B cell (primary cell): ENCODE results near the gene ZNF212. TPM values are rescaled to one million over a fixed set of nuclear protein-coding genes. Genes with fewer than 3 reads are reported as not detected.

Experiments
- ATAC-seq: fragments of 200-7000 bp; cut with Tn5 transposase; one replicate; pipeline ENCODE4 v1.10.0; 2021; ENCODE audit warnings: low read depth, mild to moderate bottlenecking, moderate number of reproducible peaks, moderate library complexity
- CTCF ChIA-PET: fragments of 350-600 bp; sonication (Branson Sonifier 250); formaldehyde crosslinking; loops from one replicate; lab custom pipeline; 2021; ENCODE audit warnings: antibody characterized with exemption, inconsistent platforms; lab: Charles Lee
- POLR2A ChIA-PET: fragments of 350-600 bp; sonication (Branson Sonifier 250); formaldehyde crosslinking; loops from one replicate; lab custom pipeline; 2021; ENCODE audit warnings: antibody characterized with exemption; lab: Charles Lee
- DNase-seq: peaks from one replicate; pipeline ENCODE4 v3.0.0; 2013
- H2AFZ ChIP-seq: 2 replicates; pipeline ENCODE4 v1.6.1; 2012; ENCODE audit warnings: mild to moderate bottlenecking, low read depth, low read length; ENCODE audit not compliant: insufficient read depth, poor library complexity, severe bottlenecking
- H3K27ac ChIP-seq, 2 donors: 1 replicate in 1 of 2; 2 replicates in 1 of 2; pipeline ENCODE4 v1.5.1; 2012 to 2013; ENCODE audit warnings: low read length in 2 of 2, mild to moderate bottlenecking in 2 of 2, moderate library complexity in 1 of 2
- H3K27me3 ChIP-seq, 4 experiments: fragments of 200-600 bp in 1 of 4; sonication (generic) in 1 of 4; replicated peaks in 1 of 4; 1 replicate in 2 of 4; 2 replicates in 2 of 4; pipeline versions ENCODE4 v1.6.1 to v1.7.0; 2013 to 2016; ENCODE audit warnings: low read length in 3 of 4, mild to moderate bottlenecking in 2 of 4, mixed read lengths in 1 of 4, moderate library complexity in 1 of 4; ENCODE audit not compliant: insufficient read depth in 4 of 4, control insufficient read depth in 3 of 4; ENCODE audit errors: control extremely low read depth in 1 of 4
- H3K36me3 ChIP-seq, 2 experiments: replicated peaks in 1 of 2; 1 replicate in 1 of 2; 2 replicates in 1 of 2; pipeline versions ENCODE4 v1.6.1 to v1.7.1; 2013; ENCODE audit warnings: low read length in 1 of 2; ENCODE audit not compliant: insufficient read depth in 2 of 2, control insufficient read depth in 1 of 2; ENCODE audit errors: control extremely low read depth in 1 of 2, extremely low read depth in 1 of 2
- H3K4me1 ChIP-seq, 2 donors: fragments of 200-600 bp in 1 of 2; sonication (generic) in 1 of 2; 1 replicate in 1 of 2; 2 replicates in 1 of 2; pipeline versions ENCODE4 v1.5.1 to v1.6.1; 2013 to 2017; ENCODE audit warnings: low read length in 2 of 2; ENCODE audit not compliant: control insufficient read depth in 2 of 2, insufficient read depth in 2 of 2
- H3K4me2 ChIP-seq: replicated peaks from 2 replicates; pipeline ENCODE3; 2012; ENCODE audit warnings: mild to moderate bottlenecking, low read depth, low read length; ENCODE audit not compliant: poor library complexity, severe bottlenecking
- H3K4me3 ChIP-seq, 5 experiments: fragments of 200-600 bp in 1 of 5; sonication (generic) in 1 of 5; 1 replicate in 3 of 5; 2 replicates in 2 of 5; pipeline versions ENCODE4 v1.5.1 to v1.7.0; 2011 to 2016; ENCODE audit warnings: low read length in 4 of 5, mild to moderate bottlenecking in 4 of 5, low read depth in 2 of 5, control low read depth in 1 of 5, moderate library complexity in 1 of 5; ENCODE audit not compliant: insufficient read depth in 1 of 5; ENCODE audit errors: control extremely low read depth in 1 of 5, extremely low read depth in 1 of 5
- H3K79me2 ChIP-seq: fragments of 200-600 bp; sonication (generic); one replicate; pipeline ENCODE4 v1.6.0; 2016; ENCODE audit warnings: low read length; ENCODE audit not compliant: control insufficient read depth, insufficient read depth
- H3K9ac ChIP-seq: fragments of 200-600 bp; sonication (generic); 2 replicates; pipeline ENCODE4 v1.6.1; 2017; ENCODE audit warnings: mild to moderate bottlenecking, low read length, moderate library complexity
- H3K9me3 ChIP-seq, 3 donors: one replicate each; pipeline versions ENCODE4 v1.6.1 to v1.7.1; 2013; ENCODE audit warnings: low read length in 2 of 3; ENCODE audit not compliant: control insufficient read depth in 2 of 3, insufficient read depth in 1 of 3; ENCODE audit errors: control extremely low read depth in 1 of 3
- H4K20me1 ChIP-seq: 2 replicates; pipeline ENCODE4 v1.6.0; 2012; ENCODE audit warnings: mild to moderate bottlenecking, low read length; ENCODE audit not compliant: insufficient read depth, control insufficient read depth, poor library complexity, severe bottlenecking
- H3K27ac Mint-ChIP-seq: one replicate; pipeline ENCODE4 v1.8.0; 2021; ENCODE audit warnings: mixed read lengths
- H3K27me3 Mint-ChIP-seq: one replicate; pipeline ENCODE4 v1.8.0; 2021; ENCODE audit warnings: mixed read lengths
- H3K4me1 Mint-ChIP-seq: one replicate; pipeline ENCODE4 v1.8.0; 2021; ENCODE audit warnings: mixed read lengths
- H3K4me3 Mint-ChIP-seq: one replicate; pipeline ENCODE4 v1.8.0; 2021; ENCODE audit warnings: mixed read lengths
- H3K9me3 Mint-ChIP-seq: one replicate; pipeline ENCODE4 v1.8.0; 2022; ENCODE audit warnings: mixed read lengths; ENCODE audit not compliant: insufficient read depth
- EZH2 ChIP-seq: IDR thresholded peaks from 2 replicates; pipeline ENCODE4 v1.6.1; 2012; ENCODE audit warnings: borderline replicate concordance, low read depth, mild to moderate bottlenecking, moderate library complexity, low read length; ENCODE audit not compliant: insufficient read depth, poor library complexity, severe bottlenecking
- WGBS: methylation state at CpG from one replicate; pipeline ENCODE4 v1.1.5; 2013; ENCODE audit warnings: missing lambda C conversion rate; ENCODE audit not compliant: insufficient coverage; 5-methylcytosine and 5-hydroxymethylcytosine counted together
- intact Hi-C: fragments of 100-400 bp; cut with micrococcal nuclease; formaldehyde crosslinking; loops from one replicate; pipeline ENCODE4 v1.10.0; 2022
- polyA plus RNA-seq: library from polyadenylated mRNA; depleted of rRNA; stranded (reverse); fragments of >200 nt; gene quantifications from 2 replicates; pipeline ENCODE4 v1.2.3, GENCODE V29; 2012
- total RNA-seq, 2 donors: library from RNA; stranded (reverse); fragments of 120-200 nt in 1 of 2; gene quantifications; 1 replicate in 1 of 2; 2 replicates in 1 of 2; pipeline versions ENCODE4 v1.2.3 to v1.2.4, GENCODE V29; 2013 to 2022
- TF ChIP-seq, protein P1 (sequence below): fragments of 200-600 bp; IDR thresholded peaks from one replicate; pipeline ENCODE4 v1.8.0; 2022; ENCODE audit warnings: antibody characterized with exemption, mild to moderate bottlenecking

ZNF212 gene
- total and polyA plus RNA-seq, 2 donors (not counting 1 experiment from before 2014, with no cell fraction given) = 8.1 to 22.5 TPM

DNA sequence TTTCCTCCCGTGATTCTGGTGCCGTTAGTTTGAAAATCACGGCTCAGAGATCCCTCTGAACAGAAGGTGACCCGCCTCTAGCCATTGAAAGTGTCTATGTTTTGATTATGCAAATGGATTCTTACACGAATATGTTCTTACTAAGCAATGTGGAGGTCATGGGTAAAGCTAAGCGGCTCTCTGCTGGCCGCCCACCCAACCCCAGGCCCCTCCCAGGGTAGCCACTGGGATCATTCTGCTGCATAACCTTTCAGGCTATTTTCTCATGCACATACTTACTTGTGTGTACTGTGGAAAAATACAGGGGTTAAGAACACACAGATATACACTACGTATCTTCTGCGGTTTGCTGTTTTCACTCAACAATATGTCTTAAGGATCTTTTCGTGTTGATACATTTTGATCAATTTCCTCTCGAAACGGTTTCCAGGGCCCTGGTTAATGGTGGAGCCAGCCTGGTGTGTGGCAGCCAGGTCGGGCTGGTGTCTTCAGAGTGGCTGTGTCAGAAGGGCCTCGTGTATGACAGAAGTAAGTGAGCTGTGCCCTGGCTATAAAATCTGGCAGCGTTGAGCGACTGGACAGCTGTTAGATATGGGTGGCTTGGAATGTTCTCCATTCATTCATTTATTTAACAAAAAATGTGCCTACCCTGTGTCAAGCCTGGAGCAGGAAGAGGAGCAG is 52.5 kb downstream of the ZNF212 start:
- Histone ChIP-seq H3K4me1 (peaks cover 2 to 3% of the 10 kb centered on the region in 2 donors), H3K4me2 (no peak overlapping the region), H3K27ac (no peak overlapping the region), H3K9me3 (no peaks in the 10 kb centered on the region), H4K20me1 (no peaks in the 10 kb centered on the region), H3K9ac (no peak overlapping the region), H3K27me3 (no peaks in the 10 kb centered on the region), H3K79me2 (peaks cover 5% of the 10 kb centered on the region), H3K4me3 (no peak overlapping the region), H3K36me3 (no peaks in the 10 kb centered on the region), H2AFZ (no peak overlapping the region)
- ChIA-PET POLR2A (interaction anchor here (0.5 kb wide), 1 partner anchor 200 kb away, joined by 9 read pairs; no protein-coding TSS in a partner anchor), CTCF (interaction anchor here (1.3 to 1.6 kb wide), 2 partner anchors 30 to 130 kb away, joined by 3 read pairs; partner anchors contain the start of gene ZNF783)
- WGBS = 96% methylated on average over 8 of the region's 16 CpGs
- Mint-ChIP-seq H3K4me3 (no peak overlapping the region), H3K9me3 (no peaks in the 10 kb centered on the region), H3K4me1 (peaks cover 5% of the 10 kb centered on the region), H3K27me3 (no peaks in the 10 kb centered on the region), H3K27ac (no peak overlapping the region)
- TF ChIP-seq, protein P1, sequence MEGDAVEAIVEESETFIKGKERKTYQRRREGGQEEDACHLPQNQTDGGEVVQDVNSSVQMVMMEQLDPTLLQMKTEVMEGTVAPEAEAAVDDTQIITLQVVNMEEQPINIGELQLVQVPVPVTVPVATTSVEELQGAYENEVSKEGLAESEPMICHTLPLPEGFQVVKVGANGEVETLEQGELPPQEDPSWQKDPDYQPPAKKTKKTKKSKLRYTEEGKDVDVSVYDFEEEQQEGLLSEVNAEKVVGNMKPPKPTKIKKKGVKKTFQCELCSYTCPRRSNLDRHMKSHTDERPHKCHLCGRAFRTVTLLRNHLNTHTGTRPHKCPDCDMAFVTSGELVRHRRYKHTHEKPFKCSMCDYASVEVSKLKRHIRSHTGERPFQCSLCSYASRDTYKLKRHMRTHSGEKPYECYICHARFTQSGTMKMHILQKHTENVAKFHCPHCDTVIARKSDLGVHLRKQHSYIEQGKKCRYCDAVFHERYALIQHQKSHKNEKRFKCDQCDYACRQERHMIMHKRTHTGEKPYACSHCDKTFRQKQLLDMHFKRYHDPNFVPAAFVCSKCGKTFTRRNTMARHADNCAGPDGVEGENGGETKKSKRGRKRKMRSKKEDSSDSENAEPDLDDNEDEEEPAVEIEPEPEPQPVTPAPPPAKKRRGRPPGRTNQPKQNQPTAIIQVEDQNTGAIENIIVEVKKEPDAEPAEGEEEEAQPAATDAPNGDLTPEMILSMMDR = no peak
- no peak for TF ChIP-seq EZH2
- intact Hi-C loops = no loop called here
- ATAC-seq = no peak
- DNase-seq = no peak

DNA sequence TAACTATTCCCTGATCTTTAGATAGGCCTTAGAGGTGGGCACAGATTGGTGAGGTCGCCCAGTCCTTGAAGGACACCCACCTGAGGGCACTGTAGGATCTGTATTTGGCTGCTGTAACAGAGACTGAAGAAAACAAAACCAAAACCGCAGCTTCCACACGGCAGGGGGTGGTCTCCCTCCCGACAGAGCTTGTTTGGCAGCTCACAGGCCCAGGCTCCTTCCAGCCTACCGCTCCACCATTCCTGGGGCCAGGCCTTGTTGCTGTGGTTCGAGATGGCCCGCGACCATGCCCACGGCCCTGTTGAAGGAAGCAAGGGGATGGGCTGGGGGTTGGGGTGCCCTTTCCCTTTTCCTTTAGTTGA is 53.0 kb downstream of the ZNF212 start:
- TF ChIP-seq, protein P1 = no peak
- TF ChIP-seq EZH2 = no peak
- Histone ChIP-seq H3K9me3 (no peaks in the 10 kb centered on the region), H3K79me2 (peaks cover under 1% of the 10 kb centered on the region), H2AFZ (no peak overlapping the region), H3K27me3 (no peaks in the 10 kb centered on the region), H3K4me3 (no peak overlapping the region), H3K27ac (no peak overlapping the region), H4K20me1 (no peaks in the 10 kb centered on the region), H3K4me2 (no peak overlapping the region), H3K9ac (no peak overlapping the region), H3K4me1 (no peaks in the 10 kb centered on the region), H3K36me3 (no peaks in the 10 kb centered on the region)
- H3K4me3 Mint-ChIP-seq = no peak overlapping the region
- 75% methylated on average over 3 of the region's 9 CpGs for WGBS
- POLR2A ChIA-PET = no interaction called here
- ATAC-seq (no peak), DNase-seq (no peak)
- H3K4me1 Mint-ChIP-seq = peaks cover 1% of the 10 kb centered on the region
- H3K27ac Mint-ChIP-seq = no peak overlapping the region
- CTCF ChIA-PET = no interaction called here
- intact Hi-C loops = no loop called here
- H3K9me3 Mint-ChIP-seq = no peaks in the 10 kb centered on the region
- no peaks in the 10 kb centered on the region for H3K27me3 Mint-ChIP-seq
